Neural cell (in vitro differentiated cells): Measurements from ENCODE around the gene LETMD1. TPM values are rescaled to one million over a fixed set of nuclear protein-coding genes. Genes with fewer than 3 reads are reported as not detected.

Experiments
- H2AFZ ChIP-seq: fragments of 200-600, 300-800 bp; sonication (generic), shearing (Covaris generic); 2 replicates; pipeline ENCODE4 v1.6.0; 2014; ENCODE audit warnings: low read depth, mild to moderate bottlenecking, antibody characterized with exemption, low read length, moderate library complexity
- H3F3A ChIP-seq: fragments of 200-600 bp; shearing (Covaris generic); 2 replicates; pipeline ENCODE4 v1.6.1; 2016; ENCODE audit warnings: mild to moderate bottlenecking, moderate library complexity, mixed read lengths, antibody characterized with exemption, low read length; ENCODE audit not compliant: insufficient read depth, poor library complexity, severe bottlenecking
- H3K27ac ChIP-seq: fragments of 200-600, 300-800 bp; sonication (generic), shearing (Covaris generic); 2 replicates; pipeline ENCODE4 v1.5.1; 2014; ENCODE audit warnings: mild to moderate bottlenecking, low read length, moderate library complexity
- H3K27me3 ChIP-seq: fragments of 300-800, 200-600 bp; sonication (generic), shearing (Covaris generic); 2 replicates; pipeline ENCODE4 v1.6.0; 2014; ENCODE audit warnings: mild to moderate bottlenecking, low read depth, low read length, moderate library complexity; ENCODE audit not compliant: insufficient read depth
- H3K36me3 ChIP-seq: fragments of 300-800, 200-600 bp; sonication (generic), shearing (Covaris generic); 2 replicates; pipeline ENCODE4 v1.5.1; 2014; ENCODE audit warnings: mild to moderate bottlenecking, antibody characterized with exemption, low read length, moderate library complexity; ENCODE audit not compliant: insufficient read depth
- H3K4me2 ChIP-seq: fragments of 300-800, 200-600 bp; sonication (generic), shearing (Covaris generic); 2 replicates; pipeline ENCODE4 v1.6.0; 2014; ENCODE audit warnings: mild to moderate bottlenecking, low read length
- H3K4me3 ChIP-seq: fragments of 300-800, 200-600 bp; sonication (generic), shearing (Covaris generic); 2 replicates; pipeline ENCODE4 v1.5.1; 2014; ENCODE audit warnings: mild to moderate bottlenecking, low read length, moderate library complexity
- H3K79me2 ChIP-seq: fragments of 200-600 bp; shearing (Covaris generic); replicated peaks from 2 replicates; pipeline ENCODE4 v1.6.0; 2014; ENCODE audit warnings: mild to moderate bottlenecking, low read length, moderate library complexity; ENCODE audit not compliant: insufficient read depth
- H3K9ac ChIP-seq: fragments of 300-800, 200-600 bp; sonication (generic), shearing (Covaris generic); 2 replicates; pipeline ENCODE4 v1.6.1; 2016; ENCODE audit warnings: mild to moderate bottlenecking, low read length, mixed read lengths
- H3K9me2 ChIP-seq: fragments of 200-600 bp; shearing (Covaris generic); 2 replicates; pipeline ENCODE4 v1.6.1; 2016; ENCODE audit warnings: mild to moderate bottlenecking, low read length, mixed read lengths; ENCODE audit not compliant: insufficient read depth
- H3K9me3 ChIP-seq: fragments of 200-600, 300-800 bp; sonication (generic), shearing (Covaris generic); 2 replicates; pipeline ENCODE4 v1.6.1; 2016; ENCODE audit warnings: mild to moderate bottlenecking, mixed run types, low read length, moderate library complexity, mixed read lengths
- H4K20me1 ChIP-seq: fragments of 200-600 bp; shearing (Covaris generic); 2 replicates; pipeline ENCODE4 v1.6.1; 2016; ENCODE audit warnings: mild to moderate bottlenecking, mixed run types; ENCODE audit not compliant: insufficient read depth
- CTCF ChIP-seq: fragments of 450-650 bp; IDR thresholded peaks from 2 replicates; pipeline ENCODE4 v1.5.1; 2014; ENCODE audit warnings: antibody characterized with exemption, mild to moderate bottlenecking, moderate library complexity; ENCODE audit not compliant: poor library complexity, severe bottlenecking
- EP300 ChIP-seq: fragments of 450-650 bp; conservative IDR thresholded peaks from 2 replicates; pipeline ENCODE4 v1.6.1; 2014; ENCODE audit warnings: antibody characterized with exemption, mild to moderate bottlenecking, moderate library complexity; ENCODE audit not compliant: poor library complexity, severe bottlenecking
- EZH2 ChIP-seq: fragments of 200-600, 300-800 bp; shearing (Covaris generic), sonication (generic); IDR thresholded peaks from 2 replicates; pipeline ENCODE4 v1.6.1; 2014; ENCODE audit warnings: antibody characterized with exemption, low read length, borderline replicate concordance, mild to moderate bottlenecking; ENCODE audit not compliant: insufficient read depth, poor library complexity, severe bottlenecking
- MXI1 ChIP-seq: fragments of 450-650 bp; conservative IDR thresholded peaks from 2 replicates; pipeline ENCODE4 v1.6.1; 2014; ENCODE audit warnings: antibody characterized with exemption, mild to moderate bottlenecking; ENCODE audit not compliant: poor library complexity, severe bottlenecking
- POLR2AphosphoS5 ChIP-seq: IDR thresholded peaks from 2 replicates; pipeline ENCODE4 v1.6.1; 2012
- RAD21 ChIP-seq: fragments of 450-650 bp; conservative IDR thresholded peaks from 2 replicates; pipeline ENCODE4 v1.6.1; 2014; ENCODE audit warnings: antibody characterized with exemption, mild to moderate bottlenecking, moderate library complexity
- REST ChIP-seq: IDR thresholded peaks from 2 replicates; pipeline ENCODE4 v1.6.1; 2012; ENCODE audit warnings: borderline replicate concordance
- SMC3 ChIP-seq: fragments of 450-650 bp; conservative IDR thresholded peaks from 2 replicates; pipeline ENCODE4 v1.6.1; 2014; ENCODE audit warnings: antibody characterized with exemption, mild to moderate bottlenecking, moderate library complexity; ENCODE audit not compliant: poor library complexity
- TAF1 ChIP-seq: IDR thresholded peaks from 2 replicates; pipeline ENCODE4 v1.6.1; 2012; ENCODE audit warnings: low read depth
- polyA plus RNA-seq: library from polyadenylated mRNA; depleted of rRNA; stranded (reverse); fragments of >200 nt; gene quantifications from 2 replicates; pipeline ENCODE4 v1.2.3, GENCODE V29; 2014

The LETMD1 gene
- polyA plus RNA-seq, 1 donor from 2014 or later = 101 TPM

DNA sequence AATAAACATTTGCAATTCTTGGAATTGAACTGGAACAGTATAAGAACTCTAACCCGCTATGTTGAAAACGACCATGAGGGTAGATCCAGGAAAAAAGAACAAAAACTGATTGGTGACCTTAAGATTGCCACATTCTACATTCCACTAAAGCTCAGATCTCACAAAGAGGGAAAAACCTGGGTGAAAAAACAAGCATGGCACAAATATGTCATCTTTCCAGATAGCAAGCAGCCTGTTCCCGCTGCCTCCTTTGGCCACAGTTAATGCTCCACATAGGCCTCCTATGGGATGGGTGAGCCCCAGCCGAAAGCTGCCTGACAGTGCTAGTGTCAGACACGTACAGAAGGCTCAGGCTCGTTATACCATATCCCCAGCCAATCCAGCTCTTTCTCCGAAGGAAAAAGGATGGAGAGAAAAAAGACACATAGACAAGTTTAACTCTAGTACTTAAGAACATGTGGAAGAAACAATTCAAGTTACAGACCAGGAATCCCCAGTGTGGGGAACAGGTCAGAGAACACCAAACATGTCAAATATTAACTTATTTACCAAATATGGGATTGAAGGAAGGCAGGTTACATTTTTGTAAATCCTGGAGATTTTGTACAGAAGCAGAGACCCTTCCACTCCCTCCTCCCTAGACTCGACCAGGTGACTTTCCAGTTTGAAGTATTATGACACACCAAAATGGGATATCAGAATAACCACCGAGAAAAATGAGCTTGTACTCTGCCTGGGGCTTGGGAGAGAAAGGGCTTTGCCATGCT, 14.7 kb downstream of the LETMD1 start:
- H3K4me2 ChIP-seq = no peak overlapping the region
- H3K36me3 ChIP-seq = peaks cover 10% of the 10 kb centered on the region
- no peak overlapping the region for H2AFZ ChIP-seq
- H3K9me3 ChIP-seq = no peaks in the 10 kb centered on the region
- TF ChIP-seq RAD21 (no peak), CTCF (no peak), POLR2AphosphoS5 (no peak), EZH2 (no peak), TAF1 (no peak), MXI1 (no peak), EP300 (no peak), REST (no peak), SMC3 (no peak)
- no peaks in the 10 kb centered on the region for H3K79me2 ChIP-seq
- no peak overlapping the region for H3K4me3 ChIP-seq
- H3K9ac ChIP-seq = no peak overlapping the region
- no peaks in the 10 kb centered on the region for H3K27me3 ChIP-seq
- no peaks in the 10 kb centered on the region for H3K9me2 ChIP-seq
- no peaks in the 10 kb centered on the region for H3F3A ChIP-seq
- H4K20me1 ChIP-seq = no peaks in the 10 kb centered on the region
- no peak overlapping the region for H3K27ac ChIP-seq

- no peak overlapping the region for H2AFZ ChIP-seq
- H3F3A ChIP-seq = no peaks in the 10 kb centered on the region
- H3K79me2 ChIP-seq = no peaks in the 10 kb centered on the region
- no peaks in the 10 kb centered on the region for H3K27me3 ChIP-seq
- H3K9ac ChIP-seq = no peak overlapping the region
- no peaks in the 10 kb centered on the region for H3K9me2 ChIP-seq
- no peaks in the 10 kb centered on the region for H4K20me1 ChIP-seq
- H3K4me3 ChIP-seq = no peak overlapping the region
- TF ChIP-seq POLR2AphosphoS5 (no peak), CTCF (no peak), TAF1 (no peak), EP300 (no peak), MXI1 (no peak), EZH2 (no peak), RAD21 (no peak), SMC3 (no peak), REST (no peak)
- no peak overlapping the region for H3K4me2 ChIP-seq
- no peaks in the 10 kb centered on the region for H3K9me3 ChIP-seq
- peaks cover 6% of the 10 kb centered on the region for H3K36me3 ChIP-seq
- H3K27ac ChIP-seq = no peak overlapping the region
Observed at GRCh38 chr12:51065530-51065929, 17.4 kb downstream of the LETMD1 start.
